ENCODE measurements around the gene HOGA1. TPM values are rescaled to one million over a fixed set of nuclear protein-coding genes. Genes with fewer than 3 reads are reported as not detected.

HOGA1 gene
- total and polyA plus RNA-seq, 2 experiments from 2014 or later: 2.1 to 5.3 TPM

- no peak for TF ChIP-seq CTCF (IDR thresholded peaks at IDR 0.05; ENCODE audit: low read depth, low read length)
- Histone ChIP-seq H3K27me3 (no peaks in the 10 kb centered on the region), H3K36me3 (no peaks in the 10 kb centered on the region), H3K9me3 (ENCODE audit: low read depth) (no peaks in the 10 kb centered on the region), H3K4me3 (no peak overlapping the region), H3K4me1 (ENCODE audit: low read depth) (no peaks in the 10 kb centered on the region), H3K27ac (no peak overlapping the region)
- peak in 1 of 2 donors; percentile 92 for DNase-seq (ENCODE audit: low read depth in 1 of 2, low spot score in 1 of 2)
Observed at GRCh38 chr10:97596101-97597082, 12.2 kb downstream of the HOGA1 start.

GRCh38 chr10:97597778-97598177, 13.6 kb downstream of the HOGA1 start:
- no peak for DNase-seq (ENCODE audit: low read depth in 1 of 2, low spot score in 1 of 2)
- H3K9me3 ChIP-seq (ENCODE audit: low read depth): no peaks in the 10 kb centered on the region
- no peak overlapping the region for H3K4me3 ChIP-seq
- TF ChIP-seq CTCF (IDR thresholded peaks at IDR 0.05; ENCODE audit: low read depth, low read length): no peak
- no peaks in the 10 kb centered on the region for H3K27me3 ChIP-seq
- H3K4me1 ChIP-seq (ENCODE audit: low read depth): no peaks in the 10 kb centered on the region
- H3K27ac ChIP-seq: no peak overlapping the region
- H3K36me3 ChIP-seq: no peaks in the 10 kb centered on the region

GRCh38 chr10:97598407-97599271, 14.4 kb downstream of the HOGA1 start:
- Histone ChIP-seq H3K4me1 (ENCODE audit: low read depth) (no peaks in the 10 kb centered on the region), H3K27ac (no peak overlapping the region), H3K4me3 (no peak overlapping the region), H3K27me3 (no peaks in the 10 kb centered on the region), H3K36me3 (no peaks in the 10 kb centered on the region), H3K9me3 (ENCODE audit: low read depth) (no peaks in the 10 kb centered on the region)
- no peak for DNase-seq (ENCODE audit: low read depth in 1 of 2, low spot score in 1 of 2)
- no peak for TF ChIP-seq CTCF (IDR thresholded peaks at IDR 0.05; ENCODE audit: low read depth, low read length)

- no peak for TF ChIP-seq CTCF (IDR thresholded peaks at IDR 0.05; ENCODE audit: low read depth, low read length)
- no peak for DNase-seq (ENCODE audit: low read depth in 1 of 2, low spot score in 1 of 2)
Observed at GRCh38 chr10:97599272-97599619, 15.1 kb downstream of the HOGA1 start.

GRCh38 chr10:97600616-97601015, 16.4 kb downstream of the HOGA1 start:
- H3K4me1 ChIP-seq (ENCODE audit: low read depth): no peaks in the 10 kb centered on the region
- no peak overlapping the region for H3K4me3 ChIP-seq
- no peaks in the 10 kb centered on the region for H3K9me3 ChIP-seq (ENCODE audit: low read depth)
- DNase-seq (ENCODE audit: low read depth in 1 of 2, low spot score in 1 of 2): no peak
- no peaks in the 10 kb centered on the region for H3K27me3 ChIP-seq
- no peak for TF ChIP-seq CTCF (IDR thresholded peaks at IDR 0.05; ENCODE audit: low read depth, low read length)
- H3K27ac ChIP-seq: no peak overlapping the region
- no peaks in the 10 kb centered on the region for H3K36me3 ChIP-seq

More at GRCh38 chr10:97599272-97599619, 15.1 kb downstream of the HOGA1 start:
- Histone ChIP-seq H3K27ac (no peak overlapping the region), H3K9me3 (ENCODE audit: low read depth) (no peaks in the 10 kb centered on the region), H3K36me3 (no peaks in the 10 kb centered on the region), H3K27me3 (no peaks in the 10 kb centered on the region), H3K4me1 (ENCODE audit: low read depth) (no peaks in the 10 kb centered on the region), H3K4me3 (no peak overlapping the region)
